PFSK-1 (cell line): ENCODE measurements around the gene CCNYL1.

Experiments
- POLR2AphosphoS5 ChIP-seq: IDR thresholded peaks from 2 replicates; pipeline ENCODE4 v1.6.1; 2012; ENCODE audit warnings: low read depth, mild to moderate bottlenecking, control low read depth, low read length, moderate library complexity
- REST ChIP-seq, 2 experiments: IDR thresholded peaks; 2 replicates each; pipeline versions ENCODE4 v1.6.1 to v1.8.0; 2011 to 2012; ENCODE audit warnings: low read depth in 2 of 2, low read length in 2 of 2, control low read depth in 1 of 2, inconsistent platforms in 1 of 2, mild to moderate bottlenecking in 1 of 2, moderate library complexity in 1 of 2; ENCODE audit not compliant: insufficient read depth in 1 of 2
- TAF1 ChIP-seq: IDR thresholded peaks from 2 replicates; pipeline ENCODE4 v1.6.1; 2012; ENCODE audit warnings: low read length, control low read depth, borderline replicate concordance; ENCODE audit not compliant: insufficient read depth

GRCh38 chr2:207718521-207718920 lies 7.1 kb downstream of the CCNYL1 start:
- no peak for TF ChIP-seq TAF1
- no peak for TF ChIP-seq REST (IDR thresholded peaks at IDR 0.05; ENCODE audit: insufficient read depth in 1 of 2, low read depth in 2 of 2, low read length in 2 of 2)
- no peak for TF ChIP-seq POLR2AphosphoS5
